ENCODE results near the gene INAFM1. TPM values are rescaled to one million over a fixed set of nuclear protein-coding genes. Genes with fewer than 3 reads are reported as not detected.

INAFM1 gene
- total RNA-seq, 1 experiment from 2014 or later = 8.1 TPM

DNA sequence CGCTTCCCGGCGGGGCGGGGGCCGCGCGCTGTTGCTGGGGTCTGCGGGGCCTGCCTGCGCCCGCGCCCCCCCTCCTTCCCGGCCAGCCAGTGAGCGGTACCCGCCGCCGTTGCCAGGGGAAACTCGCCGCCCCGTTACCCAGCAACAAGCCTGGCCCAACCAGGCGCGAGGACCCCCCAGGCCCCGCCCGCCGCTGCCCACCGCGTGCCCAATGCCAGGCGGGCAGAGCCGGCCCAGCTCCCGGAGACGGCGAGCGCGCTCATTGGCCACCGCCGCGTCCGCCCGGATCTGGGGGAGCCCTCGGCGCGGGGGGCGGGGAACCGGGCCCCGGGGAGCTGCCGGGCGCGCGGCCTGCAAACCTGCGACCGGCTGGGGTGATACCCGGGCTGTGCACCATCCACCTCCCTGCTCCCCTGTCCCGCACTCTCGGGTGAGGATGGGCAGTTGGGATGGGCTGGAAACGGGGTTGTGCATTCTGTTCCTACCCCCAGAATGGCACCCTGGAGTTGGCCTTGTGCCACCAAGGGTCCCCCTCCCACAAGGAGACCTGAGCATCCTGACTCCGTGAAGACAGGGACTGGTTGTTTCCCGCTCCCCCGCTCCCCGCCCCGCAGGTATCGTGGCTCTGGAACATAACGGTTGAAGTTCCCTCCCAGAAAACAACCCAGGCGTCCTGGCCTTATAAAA is 34.9 kb upstream of the INAFM1 start:
- ATAC-seq (peak; percentile 4; the same call in 1 of the 2 replicates), DNase-seq (ENCODE audit: low spot score) (peak; percentile 83)
- CTCF ChIA-PET = interaction anchor here (0.8 to 3.4 kb wide), 4 partner anchors 13 to 227 kb away, joined by 3 to 27 read pairs (median 4); no protein-coding TSS in a partner anchor
- no peak for TF ChIP-seq ESRRA (CRISPR knock-in tag; IDR thresholded peaks at IDR 0.05; ENCODE audit: borderline replicate concordance)
- no peak for TF ChIP-seq HMGA2 (CRISPR knock-in tag; IDR thresholded peaks at IDR 0.05)
- TF ChIP-seq ZNF263 (CRISPR knock-in tag; IDR thresholded peaks at IDR 0.05; ENCODE audit: low read depth) = no peak
- TF ChIP-seq, protein P1, sequence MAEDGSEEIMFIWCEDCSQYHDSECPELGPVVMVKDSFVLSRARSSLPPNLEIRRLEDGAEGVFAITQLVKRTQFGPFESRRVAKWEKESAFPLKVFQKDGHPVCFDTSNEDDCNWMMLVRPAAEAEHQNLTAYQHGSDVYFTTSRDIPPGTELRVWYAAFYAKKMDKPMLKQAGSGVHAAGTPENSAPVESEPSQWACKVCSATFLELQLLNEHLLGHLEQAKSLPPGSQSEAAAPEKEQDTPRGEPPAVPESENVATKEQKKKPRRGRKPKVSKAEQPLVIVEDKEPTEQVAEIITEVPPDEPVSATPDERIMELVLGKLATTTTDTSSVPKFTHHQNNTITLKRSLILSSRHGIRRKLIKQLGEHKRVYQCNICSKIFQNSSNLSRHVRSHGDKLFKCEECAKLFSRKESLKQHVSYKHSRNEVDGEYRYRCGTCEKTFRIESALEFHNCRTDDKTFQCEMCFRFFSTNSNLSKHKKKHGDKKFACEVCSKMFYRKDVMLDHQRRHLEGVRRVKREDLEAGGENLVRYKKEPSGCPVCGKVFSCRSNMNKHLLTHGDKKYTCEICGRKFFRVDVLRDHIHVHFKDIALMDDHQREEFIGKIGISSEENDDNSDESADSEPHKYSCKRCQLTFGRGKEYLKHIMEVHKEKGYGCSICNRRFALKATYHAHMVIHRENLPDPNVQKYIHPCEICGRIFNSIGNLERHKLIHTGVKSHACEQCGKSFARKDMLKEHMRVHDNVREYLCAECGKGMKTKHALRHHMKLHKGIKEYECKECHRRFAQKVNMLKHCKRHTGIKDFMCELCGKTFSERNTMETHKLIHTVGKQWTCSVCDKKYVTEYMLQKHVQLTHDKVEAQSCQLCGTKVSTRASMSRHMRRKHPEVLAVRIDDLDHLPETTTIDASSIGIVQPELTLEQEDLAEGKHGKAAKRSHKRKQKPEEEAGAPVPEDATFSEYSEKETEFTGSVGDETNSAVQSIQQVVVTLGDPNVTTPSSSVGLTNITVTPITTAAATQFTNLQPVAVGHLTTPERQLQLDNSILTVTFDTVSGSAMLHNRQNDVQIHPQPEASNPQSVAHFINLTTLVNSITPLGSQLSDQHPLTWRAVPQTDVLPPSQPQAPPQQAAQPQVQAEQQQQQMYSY (CRISPR knock-in tag; IDR thresholded peaks at IDR 0.05) = no peak
- peak; percentile 59; the same call in 1 of the 2 replicates for TF ChIP-seq SP1 (CRISPR knock-in tag; conservative IDR thresholded peaks at IDR 0.05)
- peak; percentile 20; the same call in 1 of the 2 replicates for TF ChIP-seq NFE2L1 (CRISPR knock-in tag; IDR thresholded peaks at IDR 0.05)
- no peak for TF ChIP-seq ZNF138 (CRISPR knock-in tag; conservative IDR thresholded peaks at IDR 0.05)
- TF ChIP-seq, protein P2, sequence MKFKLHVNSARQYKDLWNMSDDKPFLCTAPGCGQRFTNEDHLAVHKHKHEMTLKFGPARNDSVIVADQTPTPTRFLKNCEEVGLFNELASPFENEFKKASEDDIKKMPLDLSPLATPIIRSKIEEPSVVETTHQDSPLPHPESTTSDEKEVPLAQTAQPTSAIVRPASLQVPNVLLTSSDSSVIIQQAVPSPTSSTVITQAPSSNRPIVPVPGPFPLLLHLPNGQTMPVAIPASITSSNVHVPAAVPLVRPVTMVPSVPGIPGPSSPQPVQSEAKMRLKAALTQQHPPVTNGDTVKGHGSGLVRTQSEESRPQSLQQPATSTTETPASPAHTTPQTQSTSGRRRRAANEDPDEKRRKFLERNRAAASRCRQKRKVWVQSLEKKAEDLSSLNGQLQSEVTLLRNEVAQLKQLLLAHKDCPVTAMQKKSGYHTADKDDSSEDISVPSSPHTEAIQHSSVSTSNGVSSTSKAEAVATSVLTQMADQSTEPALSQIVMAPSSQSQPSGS (CRISPR knock-in tag; IDR thresholded peaks at IDR 0.05; ENCODE audit: borderline replicate concordance, low read depth) = no peak
- TF ChIP-seq, protein P3, sequence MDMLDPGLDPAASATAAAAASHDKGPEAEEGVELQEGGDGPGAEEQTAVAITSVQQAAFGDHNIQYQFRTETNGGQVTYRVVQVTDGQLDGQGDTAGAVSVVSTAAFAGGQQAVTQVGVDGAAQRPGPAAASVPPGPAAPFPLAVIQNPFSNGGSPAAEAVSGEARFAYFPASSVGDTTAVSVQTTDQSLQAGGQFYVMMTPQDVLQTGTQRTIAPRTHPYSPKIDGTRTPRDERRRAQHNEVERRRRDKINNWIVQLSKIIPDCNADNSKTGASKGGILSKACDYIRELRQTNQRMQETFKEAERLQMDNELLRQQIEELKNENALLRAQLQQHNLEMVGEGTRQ (CRISPR knock-in tag; IDR thresholded peaks at IDR 0.05) = 0 out of 2 replicates have a peak, but pooled peaks have one; percentile 30
- TF ChIP-seq ZBTB21 (CRISPR knock-in tag; IDR thresholded peaks at IDR 0.05; ENCODE audit: borderline replicate concordance) = peak; percentile 60; the same call in 1 of the 2 replicates
- TF ChIP-seq SMAD4 (CRISPR knock-in tag; IDR thresholded peaks at IDR 0.05) = no peak
- peak; percentile 31; the same call in 1 of the 2 replicates for TF ChIP-seq TCF7 (CRISPR knock-in tag; IDR thresholded peaks at IDR 0.05; ENCODE audit: low read depth)
- TF ChIP-seq FOXK1 (CRISPR knock-in tag; IDR thresholded peaks at IDR 0.05) = peak; percentile 28; the same call in 1 of the 2 replicates
- TF ChIP-seq, protein P4, sequence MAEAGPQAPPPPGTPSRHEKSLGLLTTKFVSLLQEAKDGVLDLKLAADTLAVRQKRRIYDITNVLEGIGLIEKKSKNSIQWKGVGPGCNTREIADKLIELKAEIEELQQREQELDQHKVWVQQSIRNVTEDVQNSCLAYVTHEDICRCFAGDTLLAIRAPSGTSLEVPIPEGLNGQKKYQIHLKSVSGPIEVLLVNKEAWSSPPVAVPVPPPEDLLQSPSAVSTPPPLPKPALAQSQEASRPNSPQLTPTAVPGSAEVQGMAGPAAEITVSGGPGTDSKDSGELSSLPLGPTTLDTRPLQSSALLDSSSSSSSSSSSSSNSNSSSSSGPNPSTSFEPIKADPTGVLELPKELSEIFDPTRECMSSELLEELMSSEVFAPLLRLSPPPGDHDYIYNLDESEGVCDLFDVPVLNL (CRISPR knock-in tag; IDR thresholded peaks at IDR 0.05; ENCODE audit: borderline replicate concordance, low read depth) = 0 out of 2 replicates have a peak, but pooled peaks have one; percentile 44
- peak; percentile 69; the same call in 1 of the 2 replicates for TF ChIP-seq FOXP1 (CRISPR knock-in tag; IDR thresholded peaks at IDR 0.05; ENCODE audit: borderline replicate concordance)
- Mint-ChIP-seq H3K4me1 (peaks cover 20% of the 10 kb centered on the region), H3K27me3 (ENCODE audit: low read depth) (peaks cover 31% of the 10 kb centered on the region), H3K36me3 (no peaks in the 10 kb centered on the region), H3K4me3 (peak overlapping the region; percentile 58), H3K27ac (no peak overlapping the region), H3K9me3 (no peaks in the 10 kb centered on the region)
- POLR2A ChIA-PET = interaction anchor here (1.3 to 1.9 kb wide), 4 partner anchors 12 to 126 kb away, joined by 4 to 13 read pairs (median 8); partner anchors contain the start of gene ZC3H4

DNA sequence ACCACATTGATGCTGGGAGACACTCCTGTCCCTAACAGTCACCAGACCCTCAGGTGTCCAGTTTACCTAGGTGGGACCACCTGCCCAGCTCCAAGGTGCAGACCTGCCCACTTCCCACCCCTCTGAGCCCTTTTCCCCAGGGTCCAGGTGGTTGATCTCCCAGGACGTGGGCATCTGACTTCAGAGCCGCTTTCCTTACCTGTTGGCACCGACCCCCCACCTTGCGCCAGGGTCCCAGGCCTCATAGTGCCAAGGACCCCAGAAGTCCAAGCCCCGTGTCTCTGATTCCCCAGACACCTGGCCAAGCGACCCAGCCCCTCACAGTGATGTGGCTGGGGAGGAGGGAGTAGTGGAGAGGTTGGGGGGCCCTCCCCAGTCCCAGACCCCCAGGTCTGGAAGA is 34.1 kb upstream of the INAFM1 start:
- H3K36me3 Mint-ChIP-seq = no peaks in the 10 kb centered on the region
- peak overlapping the region; percentile 58 for H3K4me3 Mint-ChIP-seq
- TF ChIP-seq, protein P5, sequence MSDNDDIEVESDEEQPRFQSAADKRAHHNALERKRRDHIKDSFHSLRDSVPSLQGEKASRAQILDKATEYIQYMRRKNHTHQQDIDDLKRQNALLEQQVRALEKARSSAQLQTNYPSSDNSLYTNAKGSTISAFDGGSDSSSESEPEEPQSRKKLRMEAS (CRISPR knock-in tag; IDR thresholded peaks at IDR 0.05) = 0 out of 2 replicates have a peak, but pooled peaks have one; percentile 36
- TF ChIP-seq, protein P6, sequence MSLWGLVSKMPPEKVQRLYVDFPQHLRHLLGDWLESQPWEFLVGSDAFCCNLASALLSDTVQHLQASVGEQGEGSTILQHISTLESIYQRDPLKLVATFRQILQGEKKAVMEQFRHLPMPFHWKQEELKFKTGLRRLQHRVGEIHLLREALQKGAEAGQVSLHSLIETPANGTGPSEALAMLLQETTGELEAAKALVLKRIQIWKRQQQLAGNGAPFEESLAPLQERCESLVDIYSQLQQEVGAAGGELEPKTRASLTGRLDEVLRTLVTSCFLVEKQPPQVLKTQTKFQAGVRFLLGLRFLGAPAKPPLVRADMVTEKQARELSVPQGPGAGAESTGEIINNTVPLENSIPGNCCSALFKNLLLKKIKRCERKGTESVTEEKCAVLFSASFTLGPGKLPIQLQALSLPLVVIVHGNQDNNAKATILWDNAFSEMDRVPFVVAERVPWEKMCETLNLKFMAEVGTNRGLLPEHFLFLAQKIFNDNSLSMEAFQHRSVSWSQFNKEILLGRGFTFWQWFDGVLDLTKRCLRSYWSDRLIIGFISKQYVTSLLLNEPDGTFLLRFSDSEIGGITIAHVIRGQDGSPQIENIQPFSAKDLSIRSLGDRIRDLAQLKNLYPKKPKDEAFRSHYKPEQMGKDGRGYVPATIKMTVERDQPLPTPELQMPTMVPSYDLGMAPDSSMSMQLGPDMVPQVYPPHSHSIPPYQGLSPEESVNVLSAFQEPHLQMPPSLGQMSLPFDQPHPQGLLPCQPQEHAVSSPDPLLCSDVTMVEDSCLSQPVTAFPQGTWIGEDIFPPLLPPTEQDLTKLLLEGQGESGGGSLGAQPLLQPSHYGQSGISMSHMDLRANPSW (CRISPR knock-in tag; conservative IDR thresholded peaks at IDR 0.05; ENCODE audit: low read depth) = no peak
- H3K9me3 Mint-ChIP-seq = no peaks in the 10 kb centered on the region
- CTCF ChIA-PET = interaction anchor here (0.6 to 3.4 kb wide), 6 partner anchors 13 to 334 kb away, joined by 3 to 27 read pairs (median 5); no protein-coding TSS in a partner anchor
- peaks cover 22% of the 10 kb centered on the region for H3K4me1 Mint-ChIP-seq
- H3K27ac Mint-ChIP-seq = no peak overlapping the region
- peaks cover 38% of the 10 kb centered on the region for H3K27me3 Mint-ChIP-seq (ENCODE audit: low read depth)
- no peak for ATAC-seq
- no peak for DNase-seq (ENCODE audit: low spot score)
- POLR2A ChIA-PET = interaction anchor here (0.8 to 1.9 kb wide), 7 partner anchors 8 to 127 kb away, joined by 3 to 13 read pairs (median 6); partner anchors contain the start of genes CCDC9 and ZC3H4

All from WTC11 (cell line).